ENCODE results near the gene PIK3R5.

The PIK3R5 gene

DNA sequence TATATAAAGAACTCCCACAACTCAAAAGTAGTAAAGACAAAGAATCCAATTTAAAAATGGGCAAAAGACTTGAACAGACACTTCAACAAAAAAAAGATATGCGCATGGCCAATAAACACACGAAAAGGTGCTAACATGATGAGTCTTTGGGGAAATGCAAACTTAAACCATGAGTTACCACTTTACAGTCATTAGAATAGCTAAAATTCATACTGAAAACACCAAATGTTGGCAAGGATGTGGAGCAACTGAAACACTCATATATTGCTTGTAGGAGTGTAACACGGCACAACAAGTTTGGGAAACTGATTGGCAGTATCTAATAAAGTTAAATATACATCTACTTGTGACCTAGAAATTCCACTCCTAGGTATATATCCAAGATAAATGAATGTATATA is 3.0 kb upstream of the PIK3R5 start:
- no peak for TF ChIP-seq CEBPB (IDR thresholded peaks at IDR 0.05)
- no peak for TF ChIP-seq YY1 (IDR thresholded peaks at IDR 0.05; ENCODE audit: low read depth)
- no peak for TF ChIP-seq RAD21 (IDR thresholded peaks at IDR 0.05; ENCODE audit: low read depth)
- TF ChIP-seq FOXM1 (IDR thresholded peaks at IDR 0.05; ENCODE audit: borderline replicate concordance, low read depth), result no peak
- TF ChIP-seq EGR1 (IDR thresholded peaks at IDR 0.05), result no peak
- no peak for TF ChIP-seq EP300 (IDR thresholded peaks at IDR 0.05; ENCODE audit: borderline replicate concordance)
- no peak for TF ChIP-seq CREB1 (IDR thresholded peaks at IDR 0.05; ENCODE audit: low read depth)
- no peak for TF ChIP-seq TCF12 (IDR thresholded peaks at IDR 0.05; ENCODE audit: low read depth)
- TF ChIP-seq TEAD4 (IDR thresholded peaks at IDR 0.05), result no peak
- TF ChIP-seq NFIC (IDR thresholded peaks at IDR 0.05), result no peak

DNA sequence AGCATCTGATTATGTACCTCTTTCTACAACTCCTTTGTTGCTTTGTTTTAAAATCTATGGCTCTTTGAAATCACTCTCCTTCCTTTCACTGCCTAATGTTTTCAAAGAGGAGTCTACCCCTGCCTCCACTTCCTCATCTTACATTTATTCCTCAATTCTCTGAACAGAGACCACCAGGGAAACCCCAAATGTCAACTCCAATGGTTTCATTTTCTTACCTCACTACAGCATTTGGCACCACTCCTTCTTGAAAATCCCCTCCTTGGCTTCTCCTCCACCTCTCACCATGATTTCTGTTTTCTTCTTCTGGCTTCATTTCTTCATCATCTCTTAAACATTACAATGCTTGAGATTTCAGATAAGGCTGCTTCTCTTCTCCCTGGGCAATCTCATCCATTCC is 2.4 kb upstream of the PIK3R5 start:
- TF ChIP-seq RAD21 (IDR thresholded peaks at IDR 0.05; ENCODE audit: low read depth), result no peak
- TF ChIP-seq TCF12 (IDR thresholded peaks at IDR 0.05; ENCODE audit: low read depth), result no peak
- TF ChIP-seq EGR1 (IDR thresholded peaks at IDR 0.05), result no peak
- TF ChIP-seq YY1 (IDR thresholded peaks at IDR 0.05; ENCODE audit: low read depth), result no peak
- no peak for TF ChIP-seq TEAD4 (IDR thresholded peaks at IDR 0.05)
- TF ChIP-seq CEBPB (IDR thresholded peaks at IDR 0.05), result no peak
- no peak for TF ChIP-seq MAX (IDR thresholded peaks at IDR 0.05)
- no peak for TF ChIP-seq ZBTB7A (IDR thresholded peaks at IDR 0.05; ENCODE audit: low read depth)
- no peak for TF ChIP-seq TAF1 (IDR thresholded peaks at IDR 0.05; ENCODE audit: low read depth)
- no peak for TF ChIP-seq EP300 (IDR thresholded peaks at IDR 0.05; ENCODE audit: borderline replicate concordance)
- TF ChIP-seq REST (IDR thresholded peaks at IDR 0.05; ENCODE audit: low read depth), result no peak
- TF ChIP-seq NFIC (IDR thresholded peaks at IDR 0.05), result no peak
- TF ChIP-seq USF1 (IDR thresholded peaks at IDR 0.05), result no peak
- TF ChIP-seq CREB1 (IDR thresholded peaks at IDR 0.05; ENCODE audit: low read depth), result no peak
- TF ChIP-seq FOXM1 (IDR thresholded peaks at IDR 0.05; ENCODE audit: borderline replicate concordance, low read depth), result no peak

DNA sequence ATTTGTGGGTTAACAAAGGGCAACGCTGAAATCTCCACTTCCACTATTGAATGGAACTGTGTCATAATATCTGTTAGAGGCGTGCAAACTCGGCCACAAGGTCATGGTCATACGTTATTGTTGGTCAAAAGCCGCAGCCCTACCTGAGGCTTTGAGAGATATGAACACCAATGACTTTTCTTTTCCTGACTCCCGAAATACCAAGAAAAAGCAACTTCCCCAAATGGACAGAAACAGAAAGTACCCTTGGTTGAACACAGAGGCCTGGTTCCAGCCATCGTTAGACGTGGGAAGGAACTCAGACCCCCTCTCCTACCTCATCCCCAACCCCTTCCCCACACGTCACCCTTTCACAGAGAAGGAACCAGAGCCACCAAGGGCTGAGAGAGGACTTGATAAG is 1.4 kb upstream of the PIK3R5 start:
- TF ChIP-seq TAF1 (IDR thresholded peaks at IDR 0.05; ENCODE audit: low read depth), result no peak
- TF ChIP-seq RAD21 (IDR thresholded peaks at IDR 0.05; ENCODE audit: low read depth), result no peak
- TF ChIP-seq CEBPB (IDR thresholded peaks at IDR 0.05), result no peak
- no peak for TF ChIP-seq REST (IDR thresholded peaks at IDR 0.05; ENCODE audit: low read depth)
- no peak for TF ChIP-seq NFIC (IDR thresholded peaks at IDR 0.05)
- TF ChIP-seq YY1 (IDR thresholded peaks at IDR 0.05; ENCODE audit: low read depth), result no peak
- TF ChIP-seq MAX (IDR thresholded peaks at IDR 0.05), result no peak
- no peak for TF ChIP-seq ZBTB7A (IDR thresholded peaks at IDR 0.05; ENCODE audit: low read depth)
- TF ChIP-seq FOXM1 (IDR thresholded peaks at IDR 0.05; ENCODE audit: borderline replicate concordance, low read depth), result no peak

- no peak for TF ChIP-seq REST (IDR thresholded peaks at IDR 0.05; ENCODE audit: low read depth)
- no peak for TF ChIP-seq CREB1 (IDR thresholded peaks at IDR 0.05; ENCODE audit: low read depth)
- no peak for TF ChIP-seq RAD21 (IDR thresholded peaks at IDR 0.05; ENCODE audit: low read depth)
- no peak for TF ChIP-seq TAF1 (IDR thresholded peaks at IDR 0.05; ENCODE audit: low read depth)
- no peak for TF ChIP-seq USF1 (IDR thresholded peaks at IDR 0.05)
- TF ChIP-seq EP300 (IDR thresholded peaks at IDR 0.05; ENCODE audit: borderline replicate concordance), result no peak
- TF ChIP-seq ZBTB7A (IDR thresholded peaks at IDR 0.05; ENCODE audit: low read depth), result no peak
- TF ChIP-seq NFIC (IDR thresholded peaks at IDR 0.05), result no peak
- no peak for TF ChIP-seq FOXM1 (IDR thresholded peaks at IDR 0.05; ENCODE audit: borderline replicate concordance, low read depth)
- TF ChIP-seq TCF12 (IDR thresholded peaks at IDR 0.05; ENCODE audit: low read depth), result no peak
Measured at GRCh38 chr17:8964801-8965393, 610 bp downstream of the PIK3R5 start.

Measured in Ishikawa (cell line).